GM12892 (cell line): ENCODE data around the gene SORCS3.
A peak's percentile ranks its signal among the peaks of the same experiment; 100 is the strongest.

ENCODE experiments used
- DNase-seq: peaks from one replicate; pipeline ENCODE4 v3.0.0; 2011; ENCODE audit not compliant: insufficient read length
- FAIRE-seq: peaks from 2 replicates; lab custom pipeline; 2011; peaks lifted over from hg19 to GRCh38; lab: Jason Lieb, UNC
- POLR2A ChIP-seq: IDR thresholded peaks from 2 replicates; pipeline ENCODE4 v1.6.1; 2011; ENCODE audit warnings: low read depth, low read length, control low read depth
- POLR2AphosphoS5 ChIP-seq: IDR thresholded peaks from 2 replicates; pipeline ENCODE4 v1.6.1; 2011; ENCODE audit warnings: low read depth, low read length, control low read depth
- TAF1 ChIP-seq: IDR thresholded peaks from 2 replicates; pipeline ENCODE4 v1.6.1; 2011; ENCODE audit warnings: low read depth, mild to moderate bottlenecking, control low read depth, low read length, borderline replicate concordance

SORCS3 gene

GRCh38 chr10:104922810-104923209 lies 281.7 kb downstream of the SORCS3 start:
- DNase-seq: no peak
- FAIRE-seq: peak; percentile 88
- TF ChIP-seq POLR2A (no peak), POLR2AphosphoS5 (no peak), TAF1 (no peak)

GRCh38 chr10:104923501-104923900 lies 282.4 kb downstream of the SORCS3 start:
- FAIRE-seq (no peak), DNase-seq (no peak)
- no peak for TF ChIP-seq POLR2A
- TF ChIP-seq POLR2AphosphoS5: no peak
- no peak for TF ChIP-seq TAF1

GRCh38 chr10:104924101-104924795 lies 283.2 kb downstream of the SORCS3 start:
- TF ChIP-seq TAF1 (no peak), POLR2AphosphoS5 (no peak), POLR2A (no peak)
- DNase-seq: no peak
- no peak for FAIRE-seq

DNA sequence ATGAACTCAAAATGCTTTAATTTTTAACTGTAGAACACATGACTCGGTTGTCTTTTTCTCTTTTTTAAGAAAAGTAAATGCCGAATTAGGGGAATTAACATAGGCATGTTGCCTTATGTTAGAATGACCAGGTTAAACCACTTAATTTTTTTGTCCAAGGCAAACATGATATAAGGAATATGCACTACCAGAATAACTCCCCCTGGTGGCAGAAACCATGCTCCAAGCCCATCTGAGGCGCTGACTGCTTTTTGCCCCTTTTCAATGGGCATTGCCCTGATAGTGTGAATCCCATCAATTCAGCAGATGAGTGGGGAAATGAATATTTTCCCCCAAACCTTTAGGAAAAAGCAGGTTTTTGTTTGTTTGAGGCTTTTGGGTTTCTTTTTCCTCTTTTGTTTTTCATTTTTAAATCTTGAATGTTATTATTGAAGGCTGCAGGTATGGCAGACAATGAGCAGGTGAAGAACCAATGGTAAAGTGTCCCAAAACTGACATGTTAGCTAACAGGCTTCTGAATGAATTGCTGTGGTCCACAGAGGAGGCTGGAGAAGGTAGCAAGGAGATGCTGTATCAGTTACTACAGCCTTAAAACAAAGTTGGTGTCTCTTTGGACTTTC lies 284.3 kb downstream of the SORCS3 start:
- FAIRE-seq: peak; percentile 33
- TF ChIP-seq POLR2AphosphoS5 (no peak), POLR2A (no peak), TAF1 (no peak)
- no peak for DNase-seq

GRCh38 chr10:104928734-104929133 lies 287.6 kb downstream of the SORCS3 start:
- DNase-seq (no peak), FAIRE-seq (no peak)
- TF ChIP-seq TAF1 (no peak), POLR2A (no peak), POLR2AphosphoS5 (no peak)

DNA sequence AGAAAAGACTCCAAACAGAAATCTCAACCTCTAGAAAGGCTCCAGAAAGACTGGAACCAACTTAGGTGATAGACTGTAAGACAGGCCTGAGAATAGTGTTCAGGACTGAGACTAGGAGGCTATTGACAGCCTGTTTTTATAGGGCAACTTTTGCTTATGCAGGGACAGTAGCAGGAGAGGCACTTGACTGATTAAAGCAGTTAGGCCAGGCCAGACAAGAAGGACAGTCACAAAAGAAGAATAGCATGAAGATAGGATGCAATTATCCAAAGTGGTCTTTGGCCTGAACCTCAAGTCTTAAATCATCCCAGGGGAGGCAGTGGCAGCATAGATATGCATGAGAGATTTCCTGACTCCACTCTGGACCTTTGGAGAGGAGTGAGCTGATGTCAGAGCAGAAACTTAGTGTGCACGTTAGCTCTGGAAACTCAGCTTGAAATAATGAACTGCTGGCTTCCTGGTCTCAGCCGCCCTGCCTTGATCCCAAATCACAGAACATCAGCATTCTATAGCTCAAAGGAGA lies 290.6 kb downstream of the SORCS3 start:
- no peak for FAIRE-seq
- TF ChIP-seq POLR2A (no peak), POLR2AphosphoS5 (no peak), TAF1 (no peak)
- DNase-seq: no peak

DNA sequence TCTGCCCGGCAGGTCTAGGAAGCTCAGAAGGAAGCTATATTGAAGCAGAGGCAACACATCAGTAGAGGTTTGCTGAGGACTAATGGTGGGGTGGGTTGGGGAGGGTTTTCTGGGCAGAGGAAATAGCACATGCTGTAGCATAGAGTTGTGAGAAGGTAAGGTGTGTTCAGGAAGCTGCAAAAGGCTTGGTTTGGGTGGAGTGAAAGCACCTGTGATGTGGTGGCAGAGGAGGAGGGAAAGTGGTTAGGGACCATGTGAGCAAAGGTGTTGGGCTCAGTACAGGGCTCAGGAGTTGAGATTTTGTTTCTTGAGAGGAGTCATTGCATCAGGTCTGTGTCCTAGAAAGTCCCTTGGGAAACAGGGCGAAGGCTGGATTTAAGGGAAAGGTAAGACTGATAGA lies 294.6 kb downstream of the SORCS3 start:
- no peak for TF ChIP-seq POLR2A
- no peak for TF ChIP-seq TAF1
- TF ChIP-seq POLR2AphosphoS5: no peak
- FAIRE-seq: no peak
- DNase-seq: no peak

GRCh38 chr10:104937567-104937966 lies 296.5 kb downstream of the SORCS3 start:
- no peak for TF ChIP-seq POLR2AphosphoS5
- TF ChIP-seq TAF1: no peak
- no peak for TF ChIP-seq POLR2A
- no peak for FAIRE-seq
- DNase-seq: no peak

- DNase-seq (no peak), FAIRE-seq (no peak)
- TF ChIP-seq TAF1 (no peak), POLR2A (no peak), POLR2AphosphoS5 (no peak)
These were observed 296.9 kb downstream of the SORCS3 start for GRCh38 chr10:104938031-104938430.

DNA sequence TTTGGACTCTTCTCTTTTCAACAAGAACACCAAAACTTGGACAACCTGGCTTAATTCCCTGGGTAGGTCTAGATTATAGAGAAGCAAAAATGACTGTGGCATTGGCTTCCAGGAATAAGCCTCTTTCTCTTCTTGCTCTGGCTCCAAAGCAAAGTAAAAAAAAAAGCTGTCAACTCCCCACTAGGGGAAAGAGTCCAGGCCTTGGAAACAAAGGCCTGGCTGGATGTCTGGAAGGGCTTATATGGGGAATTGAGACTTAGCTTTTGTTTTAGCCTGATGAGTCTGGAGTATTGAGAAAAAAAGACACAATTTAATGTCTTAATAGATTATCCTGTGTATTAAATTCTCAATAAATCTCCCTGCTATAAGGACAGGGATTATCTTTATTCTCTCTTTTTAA lies 300.6 kb downstream of the SORCS3 start:
- TF ChIP-seq POLR2AphosphoS5 (no peak), TAF1 (no peak), POLR2A (no peak)
- DNase-seq (no peak), FAIRE-seq (no peak)

DNA sequence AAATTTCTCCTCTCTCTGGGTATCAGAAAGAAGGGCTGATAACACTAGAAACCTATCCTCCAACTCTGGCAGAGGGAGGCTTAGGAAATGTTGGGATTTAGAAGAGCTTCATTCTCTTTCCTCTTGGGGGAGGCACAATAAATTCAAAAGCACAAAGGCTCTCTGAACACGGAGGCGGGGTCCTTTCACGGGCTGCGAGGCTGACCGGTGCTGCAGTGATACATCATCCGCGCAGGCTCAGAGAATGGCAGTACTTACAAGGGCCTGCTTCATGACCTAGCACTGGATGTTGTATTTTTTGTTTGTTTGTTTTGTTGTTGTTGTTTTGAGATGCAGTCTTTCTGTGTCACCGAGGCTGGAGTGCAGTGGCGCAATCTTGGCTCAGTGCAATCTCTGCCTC lies 306.2 kb downstream of the SORCS3 start:
- FAIRE-seq (no peak), DNase-seq (no peak)
- TF ChIP-seq TAF1 (no peak), POLR2A (no peak), POLR2AphosphoS5 (no peak)

DNA sequence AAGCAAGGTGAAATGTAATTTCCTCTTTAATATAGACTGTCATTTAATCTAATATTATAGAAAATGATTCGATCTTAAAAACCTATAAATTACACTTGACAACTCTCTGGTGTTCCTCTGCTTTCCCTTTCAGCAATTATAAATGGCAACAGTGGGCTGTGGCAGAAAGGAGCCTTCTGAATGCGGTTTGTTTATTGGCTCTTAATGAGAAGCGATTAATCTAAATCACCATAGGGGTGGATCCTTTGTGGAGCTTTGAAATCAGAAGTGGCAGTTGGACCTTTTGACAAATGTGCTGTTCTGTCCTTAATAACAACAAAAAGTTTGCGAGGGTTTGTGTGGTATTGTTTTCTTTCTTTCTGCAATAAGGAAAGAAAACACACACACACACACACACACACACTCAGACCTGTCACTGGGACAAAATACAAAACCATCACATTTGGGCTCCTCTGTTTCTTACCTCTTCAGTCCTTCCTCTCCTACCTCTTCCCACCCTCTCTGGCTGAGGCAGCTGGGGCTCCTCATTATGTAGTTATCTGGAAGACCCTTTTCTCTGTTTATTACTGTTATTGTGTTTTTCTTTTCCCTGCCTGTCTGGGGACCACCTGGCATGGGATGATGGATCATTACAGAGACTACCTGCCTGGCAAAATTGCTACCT lies 316.2 kb downstream of the SORCS3 start:
- FAIRE-seq (no peak), DNase-seq (no peak)
- TF ChIP-seq TAF1: no peak

GRCh38 chr10:104966563-104967297 lies 325.6 kb downstream of the SORCS3 start:
- FAIRE-seq (no peak), DNase-seq (no peak)
- TF ChIP-seq POLR2AphosphoS5: no peak
- TF ChIP-seq TAF1: no peak
- TF ChIP-seq POLR2A: no peak
